Activated CD4-positive, alpha-beta T cell treated with anti-CD3 and anti-CD28 coated beads, Interleukin-2, Interleukin-4, amounts not matched to agents 100 ng/mL and 50 ng/mL, durations not matched to agents 16 hours and 8 hours (primary cell): ENCODE measurements around the gene VWA5A.

ENCODE experiments used
- DNase-seq: peaks from one replicate; pipeline ENCODE4 v3.0.0-alpha.2; 2020; ENCODE audit warnings: low spot score

The VWA5A gene

GRCh38 chr11:124114942-124115781, at the start of gene VWA5A:
Gene VWA5A (plus strand): TSS chr11:124115450. CDS start chr11:124117512, 2,062 bp downstream.
- peak; percentile 87 for DNase-seq

GRCh38 chr11:124068601-124069110, 46.6 kb upstream of the VWA5A start:
- DNase-seq, result no peak

DNA sequence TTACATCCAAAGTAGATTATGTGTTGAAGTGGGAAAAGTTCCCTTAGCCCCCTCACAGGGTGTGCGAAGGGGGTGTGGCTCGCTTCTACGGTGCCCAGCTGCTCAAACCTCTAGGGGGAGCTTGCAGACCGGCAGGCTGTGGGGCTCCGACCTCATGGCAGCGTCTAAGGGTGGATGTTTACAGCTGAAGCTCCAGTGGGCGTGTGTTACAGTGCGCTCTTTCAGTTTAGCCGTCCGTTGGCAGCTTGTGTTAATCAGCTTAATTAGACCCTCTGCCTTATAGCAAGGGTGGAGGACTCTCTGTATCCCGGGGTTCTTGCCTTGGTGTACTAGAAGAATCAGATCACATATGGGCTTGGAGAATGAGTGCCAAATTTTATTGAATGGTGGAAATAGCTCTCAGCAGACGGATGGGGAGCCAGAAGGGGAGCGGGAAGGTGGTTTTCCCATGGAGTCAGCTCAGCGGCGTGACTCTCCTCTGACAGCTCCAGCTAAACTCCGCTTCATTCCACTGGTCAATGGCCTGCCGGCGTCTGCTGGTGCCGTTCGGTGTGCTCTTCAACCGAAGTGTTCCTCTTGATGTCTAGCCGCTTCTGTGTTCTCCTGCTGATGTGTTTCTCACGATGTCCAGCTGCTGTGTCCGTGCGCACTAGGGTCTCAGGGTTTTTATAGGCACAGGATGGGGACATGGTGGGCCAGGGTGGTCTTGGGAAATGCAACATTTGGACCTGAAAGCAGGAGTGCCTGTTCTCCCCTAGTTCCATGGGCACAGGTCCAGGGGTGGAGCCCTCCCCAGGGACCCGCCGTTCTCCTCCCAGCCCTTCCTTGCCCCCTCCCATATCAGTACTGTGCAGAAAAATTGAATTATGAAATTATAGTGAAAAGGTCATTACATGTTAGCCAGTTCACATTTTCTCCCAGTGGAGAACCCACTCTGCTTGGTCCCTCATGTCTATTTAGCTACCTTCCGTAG, 45.5 kb upstream of the VWA5A start:
- peak; percentile 59 for DNase-seq

DNA sequence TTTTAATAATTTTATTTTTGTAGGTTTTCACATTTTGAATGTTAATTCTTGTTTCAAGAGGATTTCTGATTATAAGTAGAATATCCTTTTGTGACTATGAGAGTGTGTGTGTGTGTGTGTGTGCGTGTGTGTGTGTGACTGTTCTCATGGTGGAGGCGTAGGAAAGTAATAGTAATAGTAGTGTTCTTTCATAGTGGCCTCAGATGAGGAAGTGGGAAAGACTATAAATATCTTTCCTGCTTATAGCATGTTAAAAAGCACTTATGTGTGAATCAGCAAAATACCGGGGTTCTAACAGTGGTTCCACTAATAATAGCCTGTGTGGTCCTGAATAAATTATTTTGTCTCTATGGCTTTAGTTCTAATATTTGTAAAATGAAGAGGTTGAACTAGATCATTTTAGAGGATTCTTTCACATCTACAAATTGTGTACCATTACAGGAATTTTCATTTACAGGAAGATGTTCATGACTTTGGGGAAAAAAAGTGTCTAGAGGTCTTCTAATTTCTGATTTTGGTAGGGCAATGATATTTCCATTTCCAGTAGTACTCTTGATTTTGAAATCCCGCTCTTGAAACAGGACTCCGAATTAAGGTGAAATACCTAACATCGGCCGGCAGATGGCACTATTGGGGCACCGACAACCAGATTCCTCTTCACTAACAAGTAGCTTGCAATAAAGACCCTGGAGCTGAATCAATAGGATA, 44.2 kb upstream of the VWA5A start:
- peak; percentile 74 for DNase-seq

- no peak for DNase-seq
Observed at GRCh38 chr11:124071623-124071948, 43.7 kb upstream of the VWA5A start.

DNA sequence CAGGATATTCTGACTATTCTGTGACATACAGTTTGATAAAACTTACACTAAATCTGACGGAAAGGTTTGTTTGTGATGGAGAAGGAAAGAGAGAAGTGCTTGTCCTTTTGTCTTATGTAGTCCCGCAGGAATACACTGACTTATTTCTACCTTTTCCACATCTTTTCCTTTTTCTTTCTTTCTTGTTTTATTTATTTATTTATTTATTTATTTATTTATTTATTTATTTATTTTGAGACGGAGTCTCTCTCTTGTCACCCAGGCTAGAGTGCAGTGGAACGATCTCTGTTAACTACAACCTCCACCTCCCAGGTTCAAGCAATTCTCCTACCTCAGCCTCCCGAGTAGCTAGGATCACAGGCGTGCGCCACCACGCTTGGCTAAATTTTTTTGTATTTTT, 43.1 kb upstream of the VWA5A start:
- no peak for DNase-seq

GRCh38 chr11:124074554-124074953, 40.7 kb upstream of the VWA5A start:
- DNase-seq, result no peak

GRCh38 chr11:124075492-124075840, 39.8 kb upstream of the VWA5A start:
- DNase-seq, result no peak

DNA sequence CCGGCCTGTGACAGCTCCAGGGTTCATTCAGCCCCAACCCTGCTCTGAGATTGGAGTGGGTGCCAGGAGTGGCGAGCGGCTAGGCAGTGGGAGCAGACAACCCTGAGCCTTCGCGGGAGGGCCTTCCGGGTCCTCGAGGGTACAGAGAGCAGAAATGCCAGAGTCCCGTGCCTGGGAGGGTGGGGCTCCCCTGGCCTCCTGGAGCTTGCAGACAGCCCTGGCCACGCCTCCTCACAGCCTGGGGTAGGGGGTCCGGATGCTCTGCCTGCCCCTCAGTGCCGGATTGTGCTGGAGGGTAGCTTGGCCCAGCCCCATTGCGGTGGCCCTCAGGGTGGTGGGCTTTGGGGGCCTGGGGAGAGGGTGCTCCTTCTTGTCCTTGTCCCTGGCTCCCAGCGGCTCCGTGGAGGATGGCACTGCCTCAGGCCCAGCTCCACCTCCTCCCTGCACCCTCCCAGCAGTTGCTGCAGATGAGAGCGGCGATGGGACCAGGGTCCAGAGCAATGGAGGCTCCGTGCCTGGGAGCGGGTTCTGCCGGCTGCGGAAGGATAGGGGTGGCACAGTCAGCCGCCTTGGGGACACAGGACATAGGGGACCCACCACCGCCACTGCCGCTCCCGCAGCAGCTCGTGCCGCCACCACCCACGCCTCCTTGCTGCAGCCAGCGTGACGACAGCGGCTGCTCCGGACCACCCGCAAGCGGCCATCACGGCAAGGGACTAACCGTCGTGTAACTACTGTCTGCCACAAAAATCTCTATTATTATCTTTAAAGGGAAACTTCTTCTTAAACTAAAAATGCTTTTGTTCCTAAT, 39.2 kb upstream of the VWA5A start:
- peak; percentile 6 for DNase-seq

- DNase-seq, result no peak
Observed at GRCh38 chr11:124077266-124077665, 38.0 kb upstream of the VWA5A start.

GRCh38 chr11:124078591-124078990, 36.7 kb upstream of the VWA5A start:
- no peak for DNase-seq

DNA sequence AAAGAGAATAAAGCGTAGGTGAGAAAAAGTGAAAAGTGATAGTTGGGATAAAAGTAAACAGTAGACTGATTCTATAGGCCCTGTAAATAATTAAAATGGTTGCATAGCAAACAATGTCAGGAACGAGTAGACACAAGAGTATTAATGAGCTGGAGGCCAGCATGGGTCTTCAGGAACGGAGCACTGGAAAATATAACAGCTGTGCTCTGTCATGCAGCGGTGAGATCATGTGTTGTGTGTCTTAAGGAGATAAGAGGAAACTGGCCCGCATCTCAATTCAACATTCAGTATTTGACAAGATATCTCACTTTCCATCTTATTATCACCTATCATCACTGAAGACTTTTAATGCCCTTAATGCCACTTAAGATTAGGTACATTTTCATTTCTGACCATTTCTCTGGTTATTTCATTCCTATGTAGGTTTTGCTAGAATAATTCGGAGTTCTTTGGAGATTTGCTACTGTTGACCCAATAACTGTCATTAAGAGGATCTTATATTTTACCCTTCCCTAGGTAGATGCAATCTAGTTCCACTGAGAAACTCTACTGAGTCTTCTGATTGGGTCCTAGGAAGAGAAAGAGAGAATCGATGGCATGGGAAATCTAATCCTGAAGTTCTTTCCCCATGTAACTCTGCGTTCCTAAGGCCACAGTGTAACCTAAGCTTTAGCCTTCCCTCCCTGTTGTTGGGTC, 35.5 kb upstream of the VWA5A start:
- no peak for DNase-seq

- DNase-seq, result no peak
Observed at GRCh38 chr11:124080327-124081001, 34.8 kb upstream of the VWA5A start.

DNA sequence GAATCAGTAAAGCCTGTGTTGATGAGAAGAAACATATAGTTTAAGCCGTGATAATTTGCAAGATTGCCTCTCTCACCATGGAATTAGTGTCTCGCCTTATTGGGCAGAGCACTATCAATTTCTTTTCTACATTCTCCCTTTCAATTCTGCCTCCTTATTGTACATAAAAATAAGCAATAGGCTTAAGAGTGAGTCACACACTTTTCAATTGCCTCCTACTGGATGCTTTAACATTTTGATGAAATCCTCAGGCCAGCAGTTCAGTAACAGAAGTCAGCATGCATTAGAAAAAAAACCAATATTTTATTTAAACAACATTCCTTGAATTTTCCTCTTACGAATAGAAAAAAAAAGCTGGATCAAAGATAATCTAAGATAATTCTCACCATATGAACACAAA, 33.8 kb upstream of the VWA5A start:
- DNase-seq, result no peak

DNA sequence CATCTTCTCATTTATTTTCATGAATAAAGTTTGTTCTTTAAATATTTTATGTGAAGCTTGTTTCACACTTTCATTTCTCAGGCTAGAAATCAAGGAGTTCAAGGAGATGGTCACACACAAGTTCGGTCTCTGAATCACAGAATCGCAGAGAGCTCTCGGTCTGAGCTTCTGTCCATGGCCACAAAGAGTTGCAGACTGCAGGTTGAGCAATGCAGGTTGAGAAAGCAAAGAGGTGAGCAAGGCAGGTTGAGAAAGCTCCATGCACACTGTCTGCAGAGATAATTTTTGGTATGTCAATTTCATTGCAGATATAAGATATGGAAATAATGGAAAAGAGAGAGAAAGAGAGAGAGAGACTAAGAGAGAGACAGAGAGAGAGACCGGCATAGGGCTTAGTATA, 32.9 kb upstream of the VWA5A start:
- no peak for DNase-seq

DNA sequence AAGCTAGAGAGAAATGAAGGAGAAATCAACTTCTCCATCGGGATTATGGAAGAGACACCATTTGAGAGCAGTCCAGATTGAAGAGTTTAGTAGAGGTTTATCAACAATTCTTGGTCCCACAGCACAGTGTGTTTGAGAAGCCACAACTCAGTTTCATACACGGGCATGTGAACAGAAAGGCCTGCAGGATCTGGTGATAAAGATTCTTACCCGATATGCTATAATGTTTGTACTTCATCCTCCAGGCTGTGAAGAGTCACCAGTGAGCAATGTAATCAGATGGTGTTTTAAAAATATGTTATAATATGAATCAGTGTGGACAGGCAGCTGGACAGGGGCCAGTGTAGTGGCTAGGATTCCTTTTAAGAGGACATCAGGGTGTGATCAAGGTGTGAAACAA, 29.7 kb upstream of the VWA5A start:
- no peak for DNase-seq

DNA sequence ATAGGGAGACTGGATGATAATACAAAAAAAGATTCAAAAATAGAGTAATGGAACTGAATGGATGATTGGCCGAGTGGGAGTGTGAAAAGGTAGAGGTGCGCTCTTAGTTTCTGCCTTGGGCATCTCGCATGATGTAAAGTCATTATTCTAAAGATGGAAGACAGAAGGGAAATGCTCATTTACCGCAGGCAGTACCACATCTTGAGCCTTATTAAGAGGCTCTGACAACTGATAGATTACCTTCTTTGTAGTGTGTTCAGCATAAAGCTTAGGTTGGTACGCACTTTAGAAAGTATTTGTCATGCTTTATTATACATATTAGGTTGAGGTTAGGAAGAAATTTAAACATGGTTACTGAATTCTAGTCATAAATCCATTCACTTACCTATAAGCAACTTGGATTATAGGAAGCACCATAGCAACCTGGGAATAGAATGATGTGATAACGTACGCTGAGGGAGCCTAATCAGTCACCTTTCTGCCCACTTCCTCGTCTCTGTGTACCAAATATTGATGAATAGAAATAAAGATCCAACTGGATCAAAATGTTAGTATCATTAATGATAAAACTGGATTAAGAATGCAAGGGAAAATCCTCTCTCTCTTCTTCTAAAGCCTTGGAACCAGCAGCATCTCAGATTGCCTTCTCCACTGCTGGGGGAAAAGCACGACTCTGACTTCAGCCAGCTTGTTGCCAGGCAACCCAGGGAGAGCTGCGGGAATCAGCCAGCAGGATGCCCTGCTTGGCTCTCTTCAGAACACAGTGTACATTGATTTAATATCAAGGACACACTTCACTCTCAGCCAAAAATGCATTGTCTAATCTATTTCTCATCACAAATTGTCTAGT, 29.0 kb upstream of the VWA5A start:
- DNase-seq, result no peak

DNA sequence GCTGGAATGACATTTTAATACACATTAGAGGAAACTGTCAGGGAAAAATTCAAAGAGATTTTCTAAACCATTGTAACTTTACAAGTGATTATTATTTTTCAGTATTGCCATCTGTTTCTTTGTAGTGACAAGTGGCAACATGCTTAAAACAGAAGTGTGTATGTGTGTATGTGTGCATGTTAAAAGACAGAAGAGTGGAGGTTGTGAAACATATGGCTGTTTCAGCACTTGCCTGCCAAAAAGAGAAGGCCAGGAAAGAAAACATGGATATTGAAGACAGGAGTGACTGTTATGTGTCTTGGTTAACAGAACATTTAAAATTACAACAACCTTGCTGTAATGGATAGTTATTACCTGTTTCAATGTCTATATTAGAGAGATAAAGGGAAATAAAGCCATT, 24.3 kb upstream of the VWA5A start:
- DNase-seq, result no peak

DNA sequence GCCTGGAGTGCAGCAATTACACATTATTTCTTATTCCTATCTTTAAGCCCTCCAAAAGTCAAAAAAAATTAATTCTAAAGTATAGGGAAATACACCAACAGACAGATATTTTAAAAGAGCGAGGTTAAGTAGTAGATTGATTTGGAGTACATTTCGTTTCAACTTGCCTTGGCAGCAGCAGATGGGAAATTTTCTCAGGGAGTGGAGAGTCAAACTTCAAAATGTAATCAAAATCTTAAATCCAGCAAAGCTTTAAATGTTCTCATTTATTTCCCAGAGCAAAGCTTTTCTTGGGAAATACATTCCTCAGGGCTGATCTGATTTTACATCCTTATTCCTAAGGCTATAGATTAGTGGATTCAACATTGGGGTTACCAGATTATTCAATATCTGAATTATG, 21.9 kb upstream of the VWA5A start:
- no peak for DNase-seq
